SK-N-SH (cell line): ENCODE data around the gene UGT1A3. TPM values are rescaled to one million over a fixed set of nuclear protein-coding genes. Genes with fewer than 3 reads are reported as not detected.
A peak's percentile ranks its signal among the peaks of the same experiment; 100 is the strongest.

ENCODE experiments used
- CTCF ChIA-PET: fragments of 300-600, 350-600 bp; formaldehyde crosslinking; extraction: SDS; loops from one replicate; lab custom pipeline; 2021; lab: Yijun Ruan, JAX
- POLR2A ChIA-PET: fragments of 350-600 bp; sonication (Branson Sonifier 250); formaldehyde crosslinking; extraction: SDS; loops from one replicate; lab custom pipeline; 2020; ENCODE audit warnings: antibody characterized with exemption, inconsistent platforms; lab: Yijun Ruan, JAX
- DNase-seq: peaks from one replicate; pipeline ENCODE4 v3.0.0; 2012
- H2AFZ ChIP-seq: fragments of 200-600 bp; sonication (generic); 2 replicates; pipeline ENCODE4 v1.8.1; 2016; ENCODE audit warnings: antibody characterized with exemption, mild to moderate bottlenecking, low read depth
- H3F3A ChIP-seq: fragments of 200-600 bp; sonication (generic); replicated peaks from 2 replicates; pipeline ENCODE3; 2016; ENCODE audit warnings: antibody characterized with exemption, mild to moderate bottlenecking; ENCODE audit not compliant: insufficient read depth
- H3K27ac ChIP-seq, 2 experiments: fragments of 200-500 bp in 1 of 2; fragments of 200-600 bp in 1 of 2; sonication (Bioruptor generic) in 1 of 2; sonication (generic), shearing (Covaris generic) in 1 of 2; 2 replicates each; pipeline versions ENCODE4 v1.5.1 to v1.6.1; 2014 to 2016; ENCODE audit warnings: low read depth in 2 of 2, inconsistent platforms in 1 of 2, low read length in 1 of 2, mild to moderate bottlenecking in 1 of 2, mixed read lengths in 1 of 2
- H3K27me3 ChIP-seq: fragments of 200-600 bp; sonication (generic), shearing (Covaris generic); 2 replicates; pipeline ENCODE4 v1.6.1; 2016; ENCODE audit warnings: mixed run types; ENCODE audit not compliant: insufficient read depth
- H3K36me3 ChIP-seq, 2 experiments: fragments of 200-500 bp in 1 of 2; fragments of 200-600 bp in 1 of 2; sonication (Bioruptor generic) in 1 of 2; sonication (generic) in 1 of 2; replicated peaks in 1 of 2; 2 replicates each; pipeline versions ENCODE3 to v1.5.1; 2014 to 2016; ENCODE audit warnings: low read length in 1 of 2, mild to moderate bottlenecking in 1 of 2; ENCODE audit not compliant: insufficient read depth in 2 of 2, control insufficient read depth in 1 of 2
- H3K4me1 ChIP-seq, 2 experiments: fragments of 200-500 bp in 1 of 2; fragments of 200-600 bp in 1 of 2; sonication (Bioruptor generic) in 1 of 2; sonication (generic), shearing (Covaris generic) in 1 of 2; 2 replicates each; pipeline versions ENCODE4 v1.5.1 to v1.6.1; 2014 to 2016; ENCODE audit warnings: low read depth in 1 of 2, low read length in 1 of 2, mixed run types in 1 of 2; ENCODE audit not compliant: insufficient read depth in 2 of 2, control insufficient read depth in 1 of 2
- H3K4me2 ChIP-seq: fragments of 200-600 bp; sonication (generic), shearing (Covaris generic); 2 replicates; pipeline ENCODE4 v1.6.1; 2017; ENCODE audit warnings: mixed run types
- H3K4me3 ChIP-seq, 2 experiments: fragments of 200-500 bp in 1 of 2; fragments of 200-600 bp in 1 of 2; sonication (Bioruptor generic) in 1 of 2; sonication (generic), shearing (Covaris generic) in 1 of 2; 2 replicates each; pipeline versions ENCODE4 v1.5.1 to v1.8.1; 2014 to 2016; ENCODE audit warnings: low read depth in 2 of 2, inconsistent platforms in 1 of 2, low read length in 1 of 2, mild to moderate bottlenecking in 1 of 2, mixed read lengths in 1 of 2, moderate library complexity in 1 of 2
- H3K79me2 ChIP-seq: fragments of 200-600 bp; sonication (generic); 2 replicates; pipeline ENCODE4 v1.8.1; 2017; ENCODE audit warnings: mild to moderate bottlenecking; ENCODE audit not compliant: insufficient read depth
- H3K9ac ChIP-seq: fragments of 200-600 bp; sonication (generic); 2 replicates; pipeline ENCODE4 v1.6.1; 2017; ENCODE audit warnings: mixed run types
- H3K9me2 ChIP-seq: fragments of 200-600 bp; sonication (generic); 2 replicates; pipeline ENCODE4 v1.6.1; 2017; ENCODE audit warnings: mixed run types
- H3K9me3 ChIP-seq: fragments of 200-600 bp; sonication (generic); 2 replicates; pipeline ENCODE4 v1.6.1; 2017; ENCODE audit warnings: mixed run types, mild to moderate bottlenecking, moderate library complexity
- H4K20me1 ChIP-seq: fragments of 200-600 bp; sonication (generic); 2 replicates; pipeline ENCODE4 v1.6.1; 2017; ENCODE audit warnings: mild to moderate bottlenecking, mixed run types; ENCODE audit not compliant: insufficient read depth
- CHD2 ChIP-seq: fragments of 150-350 bp; IDR thresholded peaks from 2 replicates; pipeline ENCODE4 v1.6.1; 2018; ENCODE audit warnings: low read length; ENCODE audit not compliant: partially characterized antibody
- CTCF ChIP-seq: fragments of 200-600 bp; sonication (generic); IDR thresholded peaks from 2 replicates; pipeline ENCODE4 v1.6.1; 2017; ENCODE audit warnings: antibody characterized with exemption, mild to moderate bottlenecking, moderate library complexity
- EZH2phosphoT487 ChIP-seq: fragments of 200-600 bp; sonication (generic); IDR thresholded peaks from 2 replicates; pipeline ENCODE4 v1.6.1; 2017; ENCODE audit warnings: low read depth, mixed run types, mild to moderate bottlenecking, antibody characterized with exemption, moderate library complexity, borderline replicate concordance
- FOSL2 ChIP-seq: IDR thresholded peaks from 2 replicates; pipeline ENCODE4 v1.4.0; 2012; ENCODE audit warnings: low read depth, mild to moderate bottlenecking, moderate library complexity, borderline replicate concordance
- GATA2 ChIP-seq: sonication (generic); formaldehyde crosslinking; IDR thresholded peaks from 2 replicates; pipeline ENCODE4 v1.5.0; 2020; ENCODE audit warnings: mild to moderate bottlenecking, missing genetic modification reagents
- JUND ChIP-seq: IDR thresholded peaks from 2 replicates; pipeline ENCODE4 v1.4.0; 2012
- MAX ChIP-seq: IDR thresholded peaks from 2 replicates; pipeline ENCODE4 v1.4.0; 2012; ENCODE audit warnings: low read depth
- NFIC ChIP-seq: IDR thresholded peaks from 2 replicates; pipeline ENCODE4 v1.4.0; 2012; ENCODE audit warnings: borderline replicate concordance
- NRF1 ChIP-seq: IDR thresholded peaks from 2 replicates; pipeline ENCODE4 v1.6.1; 2012; ENCODE audit warnings: low read depth, mild to moderate bottlenecking, low read length
- PBX3 ChIP-seq: IDR thresholded peaks from 2 replicates; pipeline ENCODE4; 2012
- RAD21 ChIP-seq: IDR thresholded peaks from 2 replicates; pipeline ENCODE4 v1.6.1; 2012; ENCODE audit warnings: mild to moderate bottlenecking, low read length
- RCOR1 ChIP-seq: fragments of 150-350 bp; IDR thresholded peaks from 2 replicates; pipeline ENCODE4 v1.6.1; 2017; ENCODE audit warnings: antibody characterized with exemption, low read length
- REST ChIP-seq: IDR thresholded peaks from 2 replicates; pipeline ENCODE4 v1.6.1; 2012; ENCODE audit warnings: mild to moderate bottlenecking, low read depth, low read length, moderate library complexity
- SIN3A ChIP-seq: IDR thresholded peaks from 2 replicates; pipeline ENCODE4 v1.6.1; 2012; ENCODE audit warnings: low read depth, mild to moderate bottlenecking, low read length, moderate library complexity, borderline replicate concordance
- SMC3 ChIP-seq: IDR thresholded peaks from 2 replicates; pipeline ENCODE4 v1.6.1; 2012; ENCODE audit warnings: low read depth, low read length, improper control_type of control experiment
- USF1 ChIP-seq: IDR thresholded peaks from 2 replicates; pipeline ENCODE4 v1.4.0; 2012; ENCODE audit warnings: low read depth, borderline replicate concordance
- YY1 ChIP-seq: IDR thresholded peaks from 2 replicates; pipeline ENCODE4 v1.4.0; 2012; ENCODE audit warnings: low read depth, mild to moderate bottlenecking
- WGBS: methylation state at CpG from one replicate; pipeline ENCODE4 v1.1.6; 2017; ENCODE audit warnings: low lambda C conversion rate; 5-methylcytosine and 5-hydroxymethylcytosine counted together
- polyA plus RNA-seq, 3 experiments: library from polyadenylated mRNA; depleted of rRNA; stranded (reverse); fragments of >200 nt; gene quantifications; 2 replicates each; pipeline ENCODE4 v1.2.3, GENCODE V29; 2012

UGT1A3 gene
- polyA plus RNA-seq, 1 of the 3 experiments (the other 2 are of a cell fraction): not detected

GRCh38 chr2:233814056-233814835 lies 85.4 kb downstream of the UGT1A3 start:
- Histone ChIP-seq H3K9me2 (no peaks in the 10 kb centered on the region), H2AFZ (no peak overlapping the region), H3K27ac (no peak overlapping the region), H3K4me3 (no peak overlapping the region), H4K20me1 (no peaks in the 10 kb centered on the region), H3K27me3 (no peaks in the 10 kb centered on the region; the same call in 1 of the 2 replicates), H3K79me2 (no peaks in the 10 kb centered on the region), H3K36me3 (no peaks in the 10 kb centered on the region)
- no CpG with 5 or more reads among the region's 2 CpGs for WGBS
- ChIA-PET POLR2A (no interaction called here), CTCF (interaction anchor here (1.3 kb wide), 1 partner anchor 104 kb away, joined by 3 read pairs; no protein-coding TSS in a partner anchor)
- DNase-seq: no peak
- TF ChIP-seq MAX (no peak), YY1 (no peak), PBX3 (no peak), SMC3 (no peak), FOSL2 (no peak), USF1 (peak; percentile 83)
- TF ChIP-seq, all 33 proteins: peak for 1
- H3K4me2 ChIP-seq: no peak overlapping the region
- peaks cover 0 to 3% of the 10 kb centered on the region in 2 experiments; a peak in 1 of 4 replicates for H3K4me1 ChIP-seq
- H3K9ac ChIP-seq: no peak overlapping the region
- no peaks in the 10 kb centered on the region for H3K9me3 ChIP-seq
- no peaks in the 10 kb centered on the region for H3F3A ChIP-seq

GRCh38 chr2:233815861-233816260 lies 87.0 kb downstream of the UGT1A3 start:
- DNase-seq: no peak
- WGBS: 70% methylated on average over 6 of the region's 6 CpGs
- Histone ChIP-seq H2AFZ (no peak overlapping the region), H3K27ac (no peak overlapping the region; a peak in 1 of 4 replicates), H4K20me1 (no peaks in the 10 kb centered on the region), H3K4me2 (no peak overlapping the region), H3K36me3 (no peaks in the 10 kb centered on the region), H3K4me1 (peaks cover 0 to 3% of the 10 kb centered on the region in 2 experiments; a peak in 1 of 4 replicates), H3K9ac (no peak overlapping the region), H3K27me3 (no peaks in the 10 kb centered on the region), H3K4me3 (no peak overlapping the region), H3K9me3 (no peaks in the 10 kb centered on the region), H3K79me2 (no peaks in the 10 kb centered on the region), H3F3A (no peaks in the 10 kb centered on the region), H3K9me2 (no peaks in the 10 kb centered on the region)
- ChIA-PET POLR2A (no interaction called here), CTCF (no interaction called here)
- TF ChIP-seq CTCF: no peak
- TF ChIP-seq GATA2 (CRISPR knock-in tag): no peak
- no peak for TF ChIP-seq SMC3
- TF ChIP-seq SIN3A: no peak
- no peak for TF ChIP-seq EZH2phosphoT487
- TF ChIP-seq REST: no peak
- TF ChIP-seq USF1: no peak
- no peak for TF ChIP-seq MAX
- no peak for TF ChIP-seq NRF1
- TF ChIP-seq JUND: no peak
- no peak for TF ChIP-seq CHD2
- no peak for TF ChIP-seq NFIC
- TF ChIP-seq RCOR1: no peak
- TF ChIP-seq RAD21: no peak
